Osteocyte (in vitro differentiated cells): Measurements from ENCODE around the gene DAGLB. TPM values are rescaled to one million over a fixed set of nuclear protein-coding genes. Genes with fewer than 3 reads are reported as not detected.

Experiments
- DNase-seq: peaks from one replicate; pipeline ENCODE4 v3.0.0; 2021; ENCODE audit warnings: mixed read lengths; ENCODE audit not compliant: unreplicated experiment; ENCODE audit errors: extremely low spot score
- H3K27ac Mint-ChIP-seq: one replicate; pipeline ENCODE4 v1.8.0; 2021; ENCODE audit warnings: mild to moderate bottlenecking, mixed read lengths; ENCODE audit not compliant: unreplicated experiment
- H3K27me3 Mint-ChIP-seq: one replicate; pipeline ENCODE4 v1.8.0; 2021; ENCODE audit warnings: mixed read lengths; ENCODE audit not compliant: unreplicated experiment
- H3K36me3 Mint-ChIP-seq: one replicate; pipeline ENCODE4 v1.8.0; 2021; ENCODE audit warnings: mixed read lengths; ENCODE audit not compliant: unreplicated experiment
- H3K4me1 Mint-ChIP-seq: one replicate; pipeline ENCODE4 v1.8.0; 2021; ENCODE audit warnings: mixed read lengths; ENCODE audit not compliant: unreplicated experiment
- H3K4me3 Mint-ChIP-seq: one replicate; pipeline ENCODE4 v1.8.0; 2021; ENCODE audit warnings: mild to moderate bottlenecking, moderate library complexity, mixed read lengths; ENCODE audit not compliant: unreplicated experiment
- H3K9me3 Mint-ChIP-seq: one replicate; pipeline ENCODE4 v1.8.0; 2021; ENCODE audit warnings: mixed read lengths; ENCODE audit not compliant: unreplicated experiment
- CTCF ChIP-seq: fragments of 200-600 bp; sonication (generic); IDR thresholded peaks from 2 replicates; pipeline ENCODE4 v1.5.0; 2021; ENCODE audit warnings: antibody characterized with exemption, mild to moderate bottlenecking, moderate library complexity
- total RNA-seq: library from RNA; stranded (reverse); gene quantifications from 2 replicates; pipeline ENCODE4 v1.2.1, GENCODE V29; 2021

The DAGLB gene
- total RNA-seq, 1 donor from 2014 or later = 22.4 TPM

- H3K27ac Mint-ChIP-seq = peak overlapping the region; percentile 85
- H3K4me3 Mint-ChIP-seq = no peak overlapping the region
- H3K9me3 Mint-ChIP-seq = no peaks in the 10 kb centered on the region
- no peak for DNase-seq
- H3K4me1 Mint-ChIP-seq = peaks cover 26% of the 10 kb centered on the region
- no peak for TF ChIP-seq CTCF
- H3K27me3 Mint-ChIP-seq = no peaks in the 10 kb centered on the region
- H3K36me3 Mint-ChIP-seq = peaks cover 25% of the 10 kb centered on the region
These were observed 4.3 kb downstream of the DAGLB start for GRCh38 chr7:6443372-6443941.

- DNase-seq = no peak
- Mint-ChIP-seq H3K36me3 (peaks cover 25% of the 10 kb centered on the region), H3K27ac (no peak overlapping the region), H3K27me3 (no peaks in the 10 kb centered on the region), H3K9me3 (no peaks in the 10 kb centered on the region), H3K4me3 (no peak overlapping the region), H3K4me1 (peaks cover 27% of the 10 kb centered on the region)
- no peak for TF ChIP-seq CTCF
These were observed 5.6 kb downstream of the DAGLB start for GRCh38 chr7:6442114-6442513.

- H3K27ac Mint-ChIP-seq = no peak overlapping the region
- H3K9me3 Mint-ChIP-seq = no peaks in the 10 kb centered on the region
- H3K36me3 Mint-ChIP-seq = peaks cover 28% of the 10 kb centered on the region
- H3K4me1 Mint-ChIP-seq = peaks cover 22% of the 10 kb centered on the region
- no peak for TF ChIP-seq CTCF
- no peaks in the 10 kb centered on the region for H3K27me3 Mint-ChIP-seq
- DNase-seq = no peak
- no peak overlapping the region for H3K4me3 Mint-ChIP-seq
These were observed 7.4 kb downstream of the DAGLB start for GRCh38 chr7:6440381-6440780.

- no peak for TF ChIP-seq CTCF
- no peak overlapping the region for H3K27ac Mint-ChIP-seq
These were observed 9.3 kb downstream of the DAGLB start for GRCh38 chr7:6438427-6438826.

GRCh38 chr7:6437251-6437650, 10.5 kb downstream of the DAGLB start:
- Mint-ChIP-seq H3K36me3 (peaks cover 18% of the 10 kb centered on the region), H3K4me1 (peaks cover 12% of the 10 kb centered on the region), H3K9me3 (no peaks in the 10 kb centered on the region), H3K27me3 (no peaks in the 10 kb centered on the region), H3K27ac (no peak overlapping the region), H3K4me3 (no peak overlapping the region)
- DNase-seq = no peak
- TF ChIP-seq CTCF = no peak

More at GRCh38 chr7:6438427-6438826, 9.3 kb downstream of the DAGLB start:
- H3K27me3 Mint-ChIP-seq = no peaks in the 10 kb centered on the region
- no peaks in the 10 kb centered on the region for H3K9me3 Mint-ChIP-seq
- H3K4me3 Mint-ChIP-seq = no peak overlapping the region
- peaks cover 24% of the 10 kb centered on the region for H3K36me3 Mint-ChIP-seq
- H3K4me1 Mint-ChIP-seq = peaks cover 15% of the 10 kb centered on the region
- DNase-seq = no peak
